HL-60/S4 (cell line): Measurements from ENCODE around the gene TLR7.

Experiments used
- in situ Hi-C: fragments of 300-500 bp; cut with MboI; formaldehyde crosslinking; loops from 2 replicates; pipeline ENCODE4 v1.14.3; 2022; ENCODE audit warnings: low sequenced_read_pairs

Gene TLR7

GRCh38 chrX:12890467-12890866 is 23.6 kb downstream of the TLR7 start:
- in situ Hi-C loops: no loop called here

GRCh38 chrX:12891171-12891570 is 24.3 kb downstream of the TLR7 start:
- in situ Hi-C loops: no loop called here

- in situ Hi-C loops: no loop called here
Observed at GRCh38 chrX:12891915-12892506, 25.1 kb downstream of the TLR7 start.

- in situ Hi-C loops: no loop called here
Observed at GRCh38 chrX:12892716-12893115, 25.8 kb downstream of the TLR7 start.

- in situ Hi-C loops: no loop called here
Observed at GRCh38 chrX:12894074-12895030, 27.5 kb downstream of the TLR7 start.

GRCh38 chrX:12895866-12896265 is 29.0 kb downstream of the TLR7 start:
- in situ Hi-C loops: no loop called here

GRCh38 chrX:12896935-12897334 is 30.1 kb downstream of the TLR7 start:
- in situ Hi-C loops: no loop called here

- in situ Hi-C loops: no loop called here
Observed at GRCh38 chrX:12898073-12898472, 31.2 kb downstream of the TLR7 start.

GRCh38 chrX:12899506-12899905 is 32.6 kb downstream of the TLR7 start:
- in situ Hi-C loops: no loop called here

GRCh38 chrX:12901486-12901885 is 34.6 kb downstream of the TLR7 start:
- in situ Hi-C loops: no loop called here

GRCh38 chrX:12903646-12904045 is 36.8 kb downstream of the TLR7 start:
- in situ Hi-C loops: no loop called here

- in situ Hi-C loops: no loop called here
Observed at GRCh38 chrX:12906046-12906761, 39.3 kb downstream of the TLR7 start, which contains the start of gene TLR8. TLR8 (plus strand) TSS chrX:12906620; CDS start chrX:12906707, 87 bp downstream.

GRCh38 chrX:12910423-12911121 is 43.7 kb downstream of the TLR7 start:
- in situ Hi-C loops: no loop called here

- in situ Hi-C loops: no loop called here
Observed at GRCh38 chrX:12911122-12911470, 44.2 kb downstream of the TLR7 start.

GRCh38 chrX:12912791-12913482 is 46.1 kb downstream of the TLR7 start:
- in situ Hi-C loops: no loop called here

GRCh38 chrX:12917753-12918152 is 50.9 kb downstream of the TLR7 start:
- in situ Hi-C loops: no loop called here

GRCh38 chrX:12919051-12919450 is 52.2 kb downstream of the TLR7 start:
- in situ Hi-C loops: no loop called here

- in situ Hi-C loops: no loop called here
Observed at GRCh38 chrX:12919620-12920019, 52.7 kb downstream of the TLR7 start.

GRCh38 chrX:12920990-12921389 is 54.1 kb downstream of the TLR7 start:
- in situ Hi-C loops: no loop called here

- in situ Hi-C loops: no loop called here
Observed at GRCh38 chrX:12921886-12922598, 55.2 kb downstream of the TLR7 start.
